ENCODE results near the gene BAIAP3.
A peak's percentile ranks its signal among the peaks of the same experiment; 100 is the strongest.

BAIAP3 gene

GRCh38 chr16:1346422-1347285, 13.2 kb downstream of the BAIAP3 start:
- DNase-seq (ENCODE audit: low read depth in 4 of 4, low spot score in 1 of 4), result no peak

- no peak for DNase-seq (ENCODE audit: low read depth in 4 of 4, low spot score in 1 of 4)
These were observed 13.9 kb downstream of the BAIAP3 start for GRCh38 chr16:1347286-1347855.

GRCh38 chr16:1347962-1348361, 14.5 kb downstream of the BAIAP3 start:
- no peak for DNase-seq (ENCODE audit: low read depth in 4 of 4, low spot score in 1 of 4)

- DNase-seq (ENCODE audit: low read depth in 4 of 4, low spot score in 1 of 4), result no peak
These were observed 15.0 kb downstream of the BAIAP3 start for GRCh38 chr16:1348441-1348840.

- no peak for DNase-seq (ENCODE audit: low read depth in 4 of 4, low spot score in 1 of 4)
These were observed 15.5 kb downstream of the BAIAP3 start for GRCh38 chr16:1348926-1349325.

GRCh38 chr16:1349351-1349750, 15.9 kb downstream of the BAIAP3 start:
- DNase-seq (ENCODE audit: low read depth in 4 of 4, low spot score in 1 of 4), result no peak

GRCh38 chr16:1349951-1350350, 16.5 kb downstream of the BAIAP3 start:
- DNase-seq (ENCODE audit: low read depth in 4 of 4, low spot score in 1 of 4), result no peak

GRCh38 chr16:1350691-1351090, 17.2 kb downstream of the BAIAP3 start:
- no peak for DNase-seq (ENCODE audit: low read depth in 4 of 4, low spot score in 1 of 4)

- no peak for DNase-seq (ENCODE audit: low read depth in 4 of 4, low spot score in 1 of 4)
These were observed 17.8 kb downstream of the BAIAP3 start for GRCh38 chr16:1351215-1351581.

GRCh38 chr16:1351582-1352362, 18.3 kb downstream of the BAIAP3 start, which contains the start of the genes GNPTG and TSR3:
GNPTG (plus strand) TSS chr16:1351931; CDS start chr16:1351966, 35 bp downstream.
TSR3 (minus strand) TSS chr16:1351878; CDS start chr16:1351804, 74 bp downstream.
- peak; percentile 59 to 78 (median 72) for DNase-seq (ENCODE audit: low read depth in 4 of 4, low spot score in 1 of 4)

GRCh38 chr16:1354815-1355540, 21.5 kb downstream of the BAIAP3 start:
- no peak for DNase-seq (ENCODE audit: low read depth in 4 of 4, low spot score in 1 of 4)

GRCh38 chr16:1355591-1355990, 22.1 kb downstream of the BAIAP3 start:
- no peak for DNase-seq (ENCODE audit: low read depth in 4 of 4, low spot score in 1 of 4)

- no peak for DNase-seq (ENCODE audit: low read depth in 4 of 4, low spot score in 1 of 4)
These were observed 22.8 kb downstream of the BAIAP3 start for GRCh38 chr16:1356061-1356900.

GRCh38 chr16:1357906-1358566, 24.6 kb downstream of the BAIAP3 start:
- DNase-seq (ENCODE audit: low read depth in 4 of 4, low spot score in 1 of 4), result no peak

GRCh38 chr16:1361685-1362360, 28.4 kb downstream of the BAIAP3 start:
- no peak for DNase-seq (ENCODE audit: low read depth in 4 of 4, low spot score in 1 of 4)

GRCh38 chr16:1362807-1363206, 29.4 kb downstream of the BAIAP3 start:
- no peak for DNase-seq (ENCODE audit: low read depth in 4 of 4, low spot score in 1 of 4)

GRCh38 chr16:1363501-1364041, 30.1 kb downstream of the BAIAP3 start:
- peak; percentile 37 to 59 (median 50) for DNase-seq (ENCODE audit: low read depth in 4 of 4, low spot score in 1 of 4)

GRCh38 chr16:1364510-1364909, 31.1 kb downstream of the BAIAP3 start:
- DNase-seq (ENCODE audit: low read depth in 4 of 4, low spot score in 1 of 4), result no peak
